Effector memory CD8-positive, alpha-beta T cell (primary cell): Measurements from ENCODE around the gene WDR64.
"Not testable (repeated sequence)": the region's sequence is repeated elsewhere in the genome, so short reads cannot be mapped to it uniquely, and the experiment has no call there.

ENCODE experiments used
- ATAC-seq: fragments of 150-1000 bp; cut with Tn5 transposase; replicated peaks from 2 replicates; pipeline ENCODE4 v1.10.0; 2021; ENCODE audit warnings: mild to moderate bottlenecking, moderate library complexity
- DNase-seq, 3 experiments: peaks; one replicate each; pipeline ENCODE4 v3.0.0; 2021
- H3K27ac Mint-ChIP-seq, 2 donors: one replicate each; pipeline ENCODE4 v1.8.0; 2022; ENCODE audit warnings: mild to moderate bottlenecking in 2 of 2, mixed read lengths in 2 of 2, moderate library complexity in 2 of 2
- H3K27me3 Mint-ChIP-seq, 2 donors: one replicate each; pipeline ENCODE4 v1.8.0; 2022; ENCODE audit warnings: mixed read lengths in 2 of 2
- H3K36me3 Mint-ChIP-seq: one replicate; pipeline ENCODE4 v1.8.0; 2022; ENCODE audit warnings: mild to moderate bottlenecking, moderate library complexity, mixed read lengths; ENCODE audit not compliant: insufficient read depth
- H3K4me1 Mint-ChIP-seq, 2 donors: one replicate each; pipeline ENCODE4 v1.8.0; 2022; ENCODE audit warnings: low read depth in 2 of 2, mixed read lengths in 2 of 2
- H3K4me3 Mint-ChIP-seq, 2 donors: one replicate each; pipeline ENCODE4 v1.8.0; 2022; ENCODE audit warnings: mild to moderate bottlenecking in 2 of 2, mixed read lengths in 2 of 2, moderate library complexity in 2 of 2
- H3K9me3 Mint-ChIP-seq, 2 donors: one replicate each; pipeline ENCODE4 v1.8.0; 2022; ENCODE audit warnings: mixed read lengths in 2 of 2

WDR64 gene

GRCh38 chr1:241802863-241803262, 150.8 kb downstream of the WDR64 start:
- Mint-ChIP-seq H3K4me1 (no peaks in the 10 kb centered on the region), H3K9me3 (no peaks in the 10 kb centered on the region), H3K4me3 (no peak overlapping the region), H3K27ac (no peak overlapping the region), H3K27me3 (peaks cover 0 to 17% of the 10 kb centered on the region in 2 donors), H3K36me3 (no peaks in the 10 kb centered on the region)
- DNase-seq: no peak
- no peak for ATAC-seq

GRCh38 chr1:241804706-241805105, 152.6 kb downstream of the WDR64 start:
- not testable (repeated sequence) for H3K4me1 Mint-ChIP-seq, DNase-seq, H3K36me3 Mint-ChIP-seq, H3K9me3 Mint-ChIP-seq, H3K4me3 Mint-ChIP-seq, H3K27ac Mint-ChIP-seq, ATAC-seq
- H3K27me3 Mint-ChIP-seq: peaks cover 0 to 17% of the 10 kb centered on the region in 2 donors

GRCh38 chr1:241808265-241808664, 156.2 kb downstream of the WDR64 start:
- H3K4me3 Mint-ChIP-seq: no peak overlapping the region

DNA sequence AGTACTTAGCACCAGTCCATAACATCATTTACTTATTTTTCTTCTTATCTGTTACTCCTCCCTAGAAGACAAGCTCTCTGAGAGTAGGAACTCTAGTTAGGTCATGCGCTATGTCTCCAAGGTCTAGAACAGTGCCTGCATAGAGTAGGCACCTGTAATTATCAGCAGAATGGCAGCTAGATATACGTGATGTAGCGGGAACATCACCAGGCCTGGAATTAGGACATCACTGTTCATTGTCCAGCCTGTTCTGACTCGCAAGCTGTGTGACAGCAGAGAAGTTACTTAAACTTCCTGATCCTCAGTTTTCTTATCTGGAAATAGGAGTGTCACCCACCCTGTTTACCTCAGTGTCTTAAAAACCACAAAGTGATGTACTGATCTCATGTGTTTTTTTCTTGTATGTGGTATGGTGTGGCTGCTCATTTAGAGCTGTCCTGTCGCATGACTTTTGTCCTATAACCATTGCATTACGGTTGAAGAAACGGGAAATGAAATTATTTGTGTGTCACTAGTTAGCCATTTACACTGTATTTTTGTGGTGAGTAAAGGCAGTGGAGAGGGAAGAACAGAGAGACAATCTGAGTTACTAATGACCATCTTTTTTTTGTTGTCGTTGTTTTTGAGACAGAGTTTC, 158.8 kb downstream of the WDR64 start:
- Mint-ChIP-seq H3K4me3 (no peak overlapping the region), H3K27ac (no peak overlapping the region), H3K36me3 (no peaks in the 10 kb centered on the region), H3K27me3 (peaks cover 9 to 14% of the 10 kb centered on the region in 2 donors), H3K4me1 (no peaks in the 10 kb centered on the region), H3K9me3 (no peaks in the 10 kb centered on the region)
- ATAC-seq (no peak), DNase-seq (no peak)

More at GRCh38 chr1:241808265-241808664, 156.2 kb downstream of the WDR64 start:
- no peaks in the 10 kb centered on the region for H3K4me1 Mint-ChIP-seq
- no peaks in the 10 kb centered on the region for H3K36me3 Mint-ChIP-seq
- no peaks in the 10 kb centered on the region for H3K9me3 Mint-ChIP-seq
- ATAC-seq: no peak
- H3K27me3 Mint-ChIP-seq: peaks cover 7 to 9% of the 10 kb centered on the region in 2 donors
- no peak for DNase-seq
- no peak overlapping the region for H3K27ac Mint-ChIP-seq

DNA sequence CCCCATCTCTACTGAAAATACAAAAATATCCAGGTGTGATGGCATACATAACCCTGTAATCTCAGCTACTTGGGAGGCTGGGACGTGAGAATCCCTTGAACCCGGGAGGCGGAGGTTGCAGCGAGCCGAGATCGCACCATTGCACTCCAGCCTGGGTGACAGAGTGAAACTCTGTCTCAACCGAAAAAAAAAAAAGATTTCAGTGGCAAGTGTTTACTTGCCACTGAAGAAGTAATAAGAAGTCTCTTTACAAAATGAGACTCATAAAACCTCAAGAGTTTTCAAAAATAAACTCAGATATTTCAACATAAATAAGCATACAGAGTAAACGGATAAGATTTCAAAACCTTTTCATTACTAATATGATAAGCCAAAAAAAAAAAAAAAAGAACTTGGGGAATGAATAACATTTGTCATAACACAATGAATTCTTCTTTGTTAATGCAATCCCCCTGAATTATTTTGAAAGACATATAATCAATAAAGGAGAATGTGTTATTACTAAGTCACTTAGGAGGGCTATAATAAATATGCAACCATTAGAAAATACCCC, 161.8 kb downstream of the WDR64 start:
- H3K4me1 Mint-ChIP-seq: no peaks in the 10 kb centered on the region
- DNase-seq (no peak), ATAC-seq (no peak)
- no peak overlapping the region for H3K27ac Mint-ChIP-seq
- H3K4me3 Mint-ChIP-seq: no peak overlapping the region
- H3K9me3 Mint-ChIP-seq: no peaks in the 10 kb centered on the region
- H3K27me3 Mint-ChIP-seq: peaks cover 16 to 30% of the 10 kb centered on the region in 2 donors
- H3K36me3 Mint-ChIP-seq: no peaks in the 10 kb centered on the region

DNA sequence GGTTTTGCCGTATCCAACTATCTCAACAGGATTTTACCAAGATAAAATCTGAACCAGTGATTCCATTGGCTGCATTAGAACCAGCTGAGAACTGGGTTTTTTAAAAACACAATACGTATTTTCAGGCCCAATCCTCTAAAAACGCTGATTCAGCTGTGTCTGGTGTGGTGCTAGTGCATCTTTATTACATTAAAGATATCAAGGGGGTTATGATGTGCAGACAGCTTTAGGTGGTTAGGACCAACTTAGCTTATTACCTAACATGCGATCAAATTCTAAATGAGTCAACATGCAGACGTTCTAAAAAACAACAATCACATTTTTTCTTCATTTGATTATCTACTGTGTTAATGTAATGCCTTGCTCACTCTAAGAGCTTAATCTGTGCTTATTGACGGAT, 163.9 kb downstream of the WDR64 start:
- no peaks in the 10 kb centered on the region for H3K9me3 Mint-ChIP-seq
- no peak overlapping the region for H3K4me3 Mint-ChIP-seq
- H3K4me1 Mint-ChIP-seq: no peaks in the 10 kb centered on the region
- no peak for ATAC-seq
- no peak overlapping the region for H3K27ac Mint-ChIP-seq
- no peaks in the 10 kb centered on the region for H3K36me3 Mint-ChIP-seq
- DNase-seq: no peak
- peaks cover 16 to 30% of the 10 kb centered on the region in 2 donors for H3K27me3 Mint-ChIP-seq

DNA sequence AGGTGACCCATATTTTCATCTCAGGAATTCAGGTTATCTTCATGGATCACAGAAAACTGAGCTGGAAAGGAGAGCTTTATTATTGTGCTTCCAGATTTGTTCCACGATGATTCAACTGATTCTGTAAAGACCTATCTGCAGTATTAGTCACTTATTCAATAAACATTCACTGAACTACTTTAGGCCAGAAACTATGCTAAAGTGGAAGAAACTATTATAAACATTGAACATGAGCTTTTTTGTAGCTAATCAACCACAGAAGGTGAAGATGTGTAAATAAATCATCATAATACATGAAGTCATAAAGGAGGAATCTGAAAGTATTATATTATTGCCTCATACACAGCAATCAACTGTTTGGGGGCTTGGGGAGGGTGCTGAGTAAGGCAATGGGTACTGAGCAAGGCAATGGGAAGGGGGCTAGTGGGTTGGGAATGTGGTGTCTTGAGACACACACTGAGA, 165.3 kb downstream of the WDR64 start:
- H3K9me3 Mint-ChIP-seq: no peaks in the 10 kb centered on the region
- DNase-seq (no peak), ATAC-seq (no peak)
- H3K36me3 Mint-ChIP-seq: no peaks in the 10 kb centered on the region
- H3K27ac Mint-ChIP-seq: no peak overlapping the region
- H3K4me1 Mint-ChIP-seq: no peaks in the 10 kb centered on the region
- H3K4me3 Mint-ChIP-seq: no peak overlapping the region
- H3K27me3 Mint-ChIP-seq: peaks cover 7 to 30% of the 10 kb centered on the region in 2 donors

GRCh38 chr1:241817956-241818612, 166.0 kb downstream of the WDR64 start:
- no peak for ATAC-seq
- Mint-ChIP-seq H3K9me3 (no peaks in the 10 kb centered on the region), H3K27ac (no peak overlapping the region), H3K36me3 (no peaks in the 10 kb centered on the region), H3K27me3 (peaks cover 7 to 23% of the 10 kb centered on the region in 2 donors), H3K4me3 (no peak overlapping the region), H3K4me1 (no peaks in the 10 kb centered on the region)
- DNase-seq: no peak

DNA sequence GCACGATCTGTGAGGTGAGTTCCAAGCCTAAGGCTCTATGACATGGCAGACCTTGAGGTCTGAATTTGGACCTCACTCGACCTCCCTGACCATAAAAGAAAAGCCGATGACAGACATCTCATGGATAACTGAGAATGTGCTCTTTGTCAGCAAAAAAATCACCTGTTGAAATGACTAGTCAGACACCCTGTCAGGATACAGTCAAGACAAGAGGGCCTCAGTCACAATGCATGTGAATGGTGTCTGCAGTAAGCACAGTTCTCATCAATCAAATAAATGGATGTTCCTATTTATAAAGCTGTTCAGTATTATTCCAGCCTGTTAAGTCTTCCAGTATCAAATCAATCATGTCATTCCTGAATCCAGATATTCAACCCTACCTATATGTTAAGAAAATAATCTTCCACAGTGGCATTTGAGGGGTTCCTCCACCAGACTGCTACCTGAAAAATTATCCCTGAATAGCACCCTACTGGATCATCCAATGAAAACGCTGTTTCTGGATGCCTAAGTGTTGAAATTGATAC, 167.3 kb downstream of the WDR64 start:
- no peak overlapping the region for H3K4me3 Mint-ChIP-seq
- ATAC-seq (no peak), DNase-seq (no peak)
- peaks cover 14 to 28% of the 10 kb centered on the region in 2 donors for H3K27me3 Mint-ChIP-seq
- no peaks in the 10 kb centered on the region for H3K9me3 Mint-ChIP-seq
- H3K27ac Mint-ChIP-seq: no peak overlapping the region
- H3K4me1 Mint-ChIP-seq: no peaks in the 10 kb centered on the region
- H3K36me3 Mint-ChIP-seq: no peaks in the 10 kb centered on the region

DNA sequence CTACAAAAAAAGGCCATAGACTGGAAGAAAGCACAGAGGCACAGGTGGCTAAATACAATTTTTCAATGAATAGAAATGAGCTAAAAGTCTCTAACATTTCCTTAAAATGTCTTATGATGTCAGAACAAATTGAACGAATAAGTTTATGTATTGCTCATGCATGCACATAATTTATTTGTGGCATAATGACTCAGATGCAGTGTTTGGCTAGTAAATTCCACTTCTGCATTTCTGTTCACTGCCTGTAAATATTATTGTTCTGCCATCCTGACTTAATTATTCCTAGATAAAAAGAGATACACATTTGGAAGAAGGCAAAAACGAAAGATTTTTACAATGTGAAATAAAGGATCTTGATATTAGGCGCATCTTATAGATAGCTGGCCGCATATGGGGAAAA, 169.3 kb downstream of the WDR64 start:
- peaks cover 23 to 29% of the 10 kb centered on the region in 2 donors for H3K27me3 Mint-ChIP-seq
- no peaks in the 10 kb centered on the region for H3K36me3 Mint-ChIP-seq
- no peak overlapping the region for H3K27ac Mint-ChIP-seq
- no peaks in the 10 kb centered on the region for H3K9me3 Mint-ChIP-seq
- no peaks in the 10 kb centered on the region for H3K4me1 Mint-ChIP-seq
- DNase-seq (no peak), ATAC-seq (no peak)
- no peak overlapping the region for H3K4me3 Mint-ChIP-seq

GRCh38 chr1:241822846-241823245, 170.8 kb downstream of the WDR64 start:
- DNase-seq (no peak), ATAC-seq (no peak)
- H3K36me3 Mint-ChIP-seq: no peaks in the 10 kb centered on the region
- peaks cover 17 to 21% of the 10 kb centered on the region in 2 donors for H3K27me3 Mint-ChIP-seq
- H3K27ac Mint-ChIP-seq: no peak overlapping the region
- H3K9me3 Mint-ChIP-seq: no peaks in the 10 kb centered on the region
- H3K4me1 Mint-ChIP-seq: no peaks in the 10 kb centered on the region
- H3K4me3 Mint-ChIP-seq: no peak overlapping the region

DNA sequence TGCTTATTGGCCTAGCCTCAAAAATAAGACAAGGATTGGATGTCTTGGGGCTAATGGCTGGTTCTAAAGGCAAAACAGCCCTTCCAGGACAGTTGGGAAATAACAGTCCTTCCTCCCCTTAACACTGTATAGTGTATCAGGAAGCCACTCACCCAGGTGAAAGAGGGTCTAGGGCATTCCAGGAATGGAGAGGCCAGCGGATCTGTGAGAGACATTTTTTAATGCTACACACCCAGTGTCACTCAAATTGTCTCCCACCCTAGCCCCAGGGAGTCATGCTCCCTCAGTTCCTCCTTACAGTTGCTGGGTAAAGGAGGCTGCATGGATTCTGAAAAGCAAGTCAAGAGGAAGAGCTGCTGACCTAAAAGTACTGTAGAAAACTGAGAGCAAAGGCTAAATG, 171.8 kb downstream of the WDR64 start:
- no peak overlapping the region for H3K4me3 Mint-ChIP-seq
- ATAC-seq: no peak
- H3K9me3 Mint-ChIP-seq: no peaks in the 10 kb centered on the region
- H3K27me3 Mint-ChIP-seq: peaks cover 15 to 22% of the 10 kb centered on the region in 2 donors
- H3K36me3 Mint-ChIP-seq: no peaks in the 10 kb centered on the region
- DNase-seq: no peak
- H3K4me1 Mint-ChIP-seq: no peaks in the 10 kb centered on the region
- no peak overlapping the region for H3K27ac Mint-ChIP-seq

DNA sequence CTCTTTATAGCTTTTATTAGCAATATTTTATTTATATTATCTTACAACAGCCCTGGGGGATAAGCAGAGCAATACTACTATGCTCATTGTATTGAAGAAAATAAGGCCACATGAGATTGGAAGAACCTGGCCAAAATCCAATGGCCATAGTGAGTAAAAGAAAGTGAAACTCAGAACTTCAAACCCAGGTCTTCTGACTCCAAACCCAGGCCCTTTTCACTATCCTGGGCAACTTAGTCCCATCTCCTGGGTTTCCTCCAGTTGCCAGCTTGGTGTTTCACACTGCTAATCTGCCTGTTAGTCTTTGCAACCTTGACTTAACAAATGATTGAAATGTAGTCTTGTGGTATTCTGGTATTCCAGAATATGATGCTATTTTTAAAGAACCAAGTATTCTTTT, 173.5 kb downstream of the WDR64 start:
- Mint-ChIP-seq H3K27ac (no peak overlapping the region), H3K4me1 (no peaks in the 10 kb centered on the region), H3K36me3 (no peaks in the 10 kb centered on the region), H3K27me3 (peaks cover 24 to 31% of the 10 kb centered on the region in 2 donors), H3K9me3 (no peaks in the 10 kb centered on the region), H3K4me3 (no peak overlapping the region)
- no peak for ATAC-seq
- no peak for DNase-seq

GRCh38 chr1:241826613-241827012, 174.5 kb downstream of the WDR64 start:
- ATAC-seq, H3K36me3 Mint-ChIP-seq, DNase-seq, H3K4me1 Mint-ChIP-seq, H3K9me3 Mint-ChIP-seq, H3K4me3 Mint-ChIP-seq, H3K27ac Mint-ChIP-seq: not testable (repeated sequence)
- peaks cover 30 to 34% of the 10 kb centered on the region in 2 donors for H3K27me3 Mint-ChIP-seq
